ENCODE measurements around the gene RPP14. TPM values are rescaled to one million over a fixed set of nuclear protein-coding genes. Genes with fewer than 3 reads are reported as not detected.
"Not testable (repeated sequence)": the region's sequence is repeated elsewhere in the genome, so short reads cannot be mapped to it uniquely, and the experiment has no call there.

The RPP14 gene
- polyA plus RNA-seq, 12 donors, result 14.8 to 25.9 (median 20.2) TPM; not detected in 1

GRCh38 chr3:58288011-58288728 is 17.9 kb upstream of the RPP14 start:
- DNase-seq, result no peak

- not testable (repeated sequence) for DNase-seq
These were observed 17.0 kb upstream of the RPP14 start for GRCh38 chr3:58288964-58289613.

- DNase-seq, result not testable (repeated sequence)
These were observed 15.6 kb upstream of the RPP14 start for GRCh38 chr3:58290446-58290845.

GRCh38 chr3:58291671-58292338 is 14.2 kb upstream of the RPP14 start:
- DNase-seq, result no peak

GRCh38 chr3:58292866-58293265 is 13.2 kb upstream of the RPP14 start:
- DNase-seq, result no peak

- no peak for DNase-seq
These were observed 12.5 kb upstream of the RPP14 start for GRCh38 chr3:58293516-58293915.

- DNase-seq, result no peak
These were observed 9.8 kb upstream of the RPP14 start for GRCh38 chr3:58296269-58296668.

- DNase-seq, result no peak
These were observed 9.2 kb upstream of the RPP14 start for GRCh38 chr3:58296843-58297242.

GRCh38 chr3:58298190-58298589 is 7.9 kb upstream of the RPP14 start:
- no peak for DNase-seq

GRCh38 chr3:58299075-58299474 is 7.0 kb upstream of the RPP14 start:
- no peak for DNase-seq

- DNase-seq, result peak; percentile 48
These were observed 6.1 kb upstream of the RPP14 start for GRCh38 chr3:58299839-58300516.

- peak; percentile 36 for DNase-seq
These were observed 1.7 kb downstream of the RPP14 start for GRCh38 chr3:58307639-58308215.

- DNase-seq, result no peak
These were observed 2.7 kb downstream of the RPP14 start for GRCh38 chr3:58308728-58309127.

- DNase-seq, result no peak
These were observed 11.8 kb downstream of the RPP14 start for GRCh38 chr3:58317811-58318210.

- DNase-seq, result no peak
These were observed 15.7 kb downstream of the RPP14 start for GRCh38 chr3:58321791-58322190.

- DNase-seq, result no peak
These were observed 16.7 kb downstream of the RPP14 start for GRCh38 chr3:58322793-58323192.

- no peak for DNase-seq
These were observed 17.7 kb downstream of the RPP14 start for GRCh38 chr3:58323529-58324390.

- DNase-seq, result no peak
These were observed 18.6 kb downstream of the RPP14 start for GRCh38 chr3:58324391-58325390.

GRCh38 chr3:58325525-58325992 is 19.5 kb downstream of the RPP14 start:
- no peak for DNase-seq

Data from muscle of arm (tissue), 12 donors.